ENCODE results near the gene TPRG1L. TPM values are rescaled to one million over a fixed set of nuclear protein-coding genes. Genes with fewer than 3 reads are reported as not detected.

TPRG1L gene
- total and polyA plus RNA-seq, 3 donors from 2014 or later: 30.6 to 40.9 (median 33.3) TPM

GRCh38 chr1:3599286-3599811, 25.5 kb upstream of the TPRG1L start:
- Histone ChIP-seq H3K4me3 (no peak overlapping the region), H3K9me3 (no peaks in the 10 kb centered on the region), H3K27me3 (no peaks in the 10 kb centered on the region), H3K4me1 (peaks cover 14% of the 10 kb centered on the region), H3K36me3 (ENCODE audit: low read depth, missing control alignments) (no peaks in the 10 kb centered on the region), H3K27ac (no peak overlapping the region)
- WGBS, 2 donors: 92% methylated on average over 9 of the region's 16 CpGs; no CpG with 5 or more reads in 1 of the 2 donors
- intact Hi-C loops (cut with DNase I; ENCODE audit: low total_unique reads): no loop called here
- no peak for DNase-seq
- TF ChIP-seq CTCF (IDR thresholded peaks at IDR 0.05) (no peak), POLR2A (IDR thresholded peaks at IDR 0.05) (no peak)

GRCh38 chr1:3599816-3600215, 25.0 kb upstream of the TPRG1L start:
- TF ChIP-seq POLR2A (IDR thresholded peaks at IDR 0.05) (no peak), CTCF (IDR thresholded peaks at IDR 0.05) (no peak)
- DNase-seq: no peak
- intact Hi-C loops (cut with DNase I; ENCODE audit: low total_unique reads): no loop called here
- H3K27me3 ChIP-seq: no peaks in the 10 kb centered on the region
- H3K4me1 ChIP-seq: peaks cover 14% of the 10 kb centered on the region
- H3K4me3 ChIP-seq: no peak overlapping the region
- no peaks in the 10 kb centered on the region for H3K9me3 ChIP-seq
- no peaks in the 10 kb centered on the region for H3K36me3 ChIP-seq (ENCODE audit: low read depth, missing control alignments)
- no peak overlapping the region for H3K27ac ChIP-seq
- 92 to 100% methylated on average over 1 to 15 of the region's 15 CpGs for WGBS, 2 donors

GRCh38 chr1:3600354-3600753, 24.5 kb upstream of the TPRG1L start:
- WGBS, 2 donors: 82 to 89% methylated on average over 9 to 10 of the region's 10 CpGs
- DNase-seq: no peak
- Histone ChIP-seq H3K4me1 (peaks cover 14% of the 10 kb centered on the region), H3K36me3 (ENCODE audit: low read depth, missing control alignments) (no peaks in the 10 kb centered on the region), H3K27me3 (no peaks in the 10 kb centered on the region), H3K27ac (no peak overlapping the region), H3K9me3 (no peaks in the 10 kb centered on the region), H3K4me3 (no peak overlapping the region)
- intact Hi-C loops (cut with DNase I; ENCODE audit: low total_unique reads): no loop called here
- no peak for TF ChIP-seq POLR2A (IDR thresholded peaks at IDR 0.05)
- TF ChIP-seq CTCF (IDR thresholded peaks at IDR 0.05): no peak

GRCh38 chr1:3601743-3602142, 23.1 kb upstream of the TPRG1L start:
- TF ChIP-seq CTCF (IDR thresholded peaks at IDR 0.05) (no peak), POLR2A (IDR thresholded peaks at IDR 0.05) (no peak)
- DNase-seq: no peak
- Histone ChIP-seq H3K9me3 (no peaks in the 10 kb centered on the region), H3K27me3 (no peaks in the 10 kb centered on the region), H3K36me3 (ENCODE audit: low read depth, missing control alignments) (no peaks in the 10 kb centered on the region), H3K4me3 (no peak overlapping the region), H3K27ac (no peak overlapping the region), H3K4me1 (peaks cover 14% of the 10 kb centered on the region)
- 81 to 83% methylated on average over 10 to 16 of the region's 16 CpGs for WGBS, 2 donors
- intact Hi-C loops (cut with DNase I; ENCODE audit: low total_unique reads): no loop called here

- Histone ChIP-seq H3K9me3 (no peaks in the 10 kb centered on the region), H3K4me1 (peaks cover 12% of the 10 kb centered on the region), H3K27me3 (no peaks in the 10 kb centered on the region), H3K36me3 (ENCODE audit: low read depth, missing control alignments) (no peaks in the 10 kb centered on the region), H3K27ac (no peak overlapping the region), H3K4me3 (no peak overlapping the region)
- WGBS, 2 donors: 92 to 95% methylated on average over 4 to 21 of the region's 21 CpGs
- DNase-seq: no peak
- intact Hi-C loops (cut with DNase I; ENCODE audit: low total_unique reads): no loop called here
- TF ChIP-seq POLR2A (IDR thresholded peaks at IDR 0.05) (no peak), CTCF (IDR thresholded peaks at IDR 0.05) (no peak)
These were observed 22.4 kb upstream of the TPRG1L start for GRCh38 chr1:3602375-3602774.

All from testis (tissue), 3 donors.